Brain microvascular endothelial cell (primary cell): ENCODE results near the gene TULP4.

Experiments used
- DNase-seq: peaks from one replicate; pipeline ENCODE4 v3.0.0-alpha.2; 2020
- H3K27ac ChIP-seq: fragments of 250-450 bp; sonication (Bioruptor Pico); 2 replicates; pipeline ENCODE4 v1.5.1; 2020; ENCODE audit warnings: mild to moderate bottlenecking, moderate library complexity
- H3K27me3 ChIP-seq: fragments of 250-450 bp; sonication (Bioruptor Pico); replicated peaks from 2 replicates; pipeline ENCODE4 v1.5.1; 2020; ENCODE audit warnings: mild to moderate bottlenecking
- H3K36me3 ChIP-seq: fragments of 250-450 bp; sonication (Bioruptor Pico); replicated peaks from 2 replicates; pipeline ENCODE4 v1.5.1; 2020; ENCODE audit warnings: mild to moderate bottlenecking
- H3K4me3 ChIP-seq: 2 replicates; pipeline ENCODE4 v1.5.1; 2011; ENCODE audit warnings: low read depth, mild to moderate bottlenecking, control low read depth, low read length, moderate library complexity
- in situ Hi-C: cut with HindIII; loops from 2 replicates; pipeline ENCODE4 v1.10.0; 2017; ENCODE audit warnings: low sequenced_read_pairs, low pct_ligation_motif_present
- TF ChIP-seq, protein P1 (sequence below): IDR thresholded peaks from 2 replicates; pipeline ENCODE4 v1.5.1; 2011; ENCODE audit warnings: low read depth, mild to moderate bottlenecking, moderate library complexity, low read length, control low read depth, inconsistent platforms; ENCODE audit errors: missing control alignments

Gene TULP4

DNA sequence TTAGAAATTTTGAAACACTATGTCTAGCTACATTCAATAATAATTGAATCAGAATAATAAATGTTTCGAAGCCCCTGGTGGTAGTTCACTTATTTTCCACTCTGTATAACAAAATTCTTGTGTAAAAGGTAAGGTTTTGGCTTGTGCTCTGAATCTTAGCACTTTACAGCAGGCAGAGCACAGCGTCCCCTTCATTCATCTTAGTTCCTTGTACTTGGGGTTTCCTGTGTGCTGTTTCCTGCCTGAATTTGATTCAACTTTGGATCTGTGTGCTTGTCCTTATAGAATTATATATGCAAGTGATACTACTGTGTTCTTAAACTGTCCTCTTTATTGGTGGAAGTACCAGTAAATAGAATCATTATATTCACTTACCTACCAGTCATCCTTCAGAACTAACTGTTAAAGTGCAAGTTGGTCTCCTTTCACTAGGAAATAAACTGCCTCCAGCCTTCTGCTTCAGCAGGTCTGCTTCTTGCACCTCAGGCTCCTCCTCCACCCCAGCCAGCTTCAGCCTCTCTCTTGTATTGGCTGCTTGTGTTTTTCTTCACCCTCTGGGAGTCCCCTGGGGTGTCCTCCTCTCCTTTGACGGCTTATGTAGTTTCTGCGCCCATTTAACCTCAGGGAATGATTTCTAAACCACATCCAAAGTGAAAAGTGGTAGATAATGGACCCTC lies 28.8 kb upstream of the TULP4 start:
- Histone ChIP-seq H3K27ac (peak overlapping the region; percentile 39), H3K36me3 (no peaks in the 10 kb centered on the region), H3K27me3 (no peaks in the 10 kb centered on the region), H3K4me3 (no peak overlapping the region)
- in situ Hi-C loops = no loop called here
- peak; percentile 64 for DNase-seq
- TF ChIP-seq, protein P1, sequence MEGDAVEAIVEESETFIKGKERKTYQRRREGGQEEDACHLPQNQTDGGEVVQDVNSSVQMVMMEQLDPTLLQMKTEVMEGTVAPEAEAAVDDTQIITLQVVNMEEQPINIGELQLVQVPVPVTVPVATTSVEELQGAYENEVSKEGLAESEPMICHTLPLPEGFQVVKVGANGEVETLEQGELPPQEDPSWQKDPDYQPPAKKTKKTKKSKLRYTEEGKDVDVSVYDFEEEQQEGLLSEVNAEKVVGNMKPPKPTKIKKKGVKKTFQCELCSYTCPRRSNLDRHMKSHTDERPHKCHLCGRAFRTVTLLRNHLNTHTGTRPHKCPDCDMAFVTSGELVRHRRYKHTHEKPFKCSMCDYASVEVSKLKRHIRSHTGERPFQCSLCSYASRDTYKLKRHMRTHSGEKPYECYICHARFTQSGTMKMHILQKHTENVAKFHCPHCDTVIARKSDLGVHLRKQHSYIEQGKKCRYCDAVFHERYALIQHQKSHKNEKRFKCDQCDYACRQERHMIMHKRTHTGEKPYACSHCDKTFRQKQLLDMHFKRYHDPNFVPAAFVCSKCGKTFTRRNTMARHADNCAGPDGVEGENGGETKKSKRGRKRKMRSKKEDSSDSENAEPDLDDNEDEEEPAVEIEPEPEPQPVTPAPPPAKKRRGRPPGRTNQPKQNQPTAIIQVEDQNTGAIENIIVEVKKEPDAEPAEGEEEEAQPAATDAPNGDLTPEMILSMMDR = no peak

DNA sequence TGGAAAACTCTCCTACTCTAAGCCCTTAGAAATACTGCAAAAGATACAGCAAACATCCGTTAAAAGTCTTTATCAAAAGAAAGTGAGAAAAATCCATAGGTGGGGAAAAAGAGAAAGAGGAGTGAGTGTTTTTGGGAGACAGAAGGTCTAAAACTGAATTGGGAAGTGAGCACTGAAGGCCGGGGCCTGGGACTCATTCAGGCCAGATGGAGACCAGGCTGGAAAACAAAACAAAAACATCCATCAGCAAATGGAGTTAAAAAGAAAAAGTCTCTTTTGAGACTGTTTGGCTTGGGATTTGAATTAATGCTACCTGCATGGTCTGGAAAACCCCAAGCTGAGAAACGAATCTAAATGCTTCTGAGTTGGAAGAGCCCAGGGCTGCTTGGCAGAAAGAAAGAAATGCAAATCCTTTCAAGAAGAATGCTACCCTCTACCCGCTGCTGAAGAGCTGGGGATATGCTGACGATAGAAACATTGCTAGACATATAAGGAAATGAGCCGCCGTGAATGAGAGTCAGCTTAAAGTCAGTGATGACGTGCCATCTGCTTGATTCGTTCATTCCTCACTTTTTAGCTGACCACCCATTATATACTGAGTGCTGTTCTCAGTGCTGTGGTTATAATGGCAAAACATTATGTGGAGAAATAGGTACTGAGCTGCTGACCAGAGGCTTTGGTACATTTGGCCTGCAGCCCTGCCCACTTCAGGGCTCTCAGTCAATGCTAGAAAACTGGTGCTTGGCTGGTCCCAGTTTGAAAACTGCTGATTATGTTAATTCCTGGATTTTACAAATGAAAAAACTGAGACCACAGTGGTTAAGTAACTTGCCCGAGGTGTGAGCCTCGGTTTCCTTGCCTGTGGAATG lies 28.0 kb upstream of the TULP4 start:
- peak; percentile 82 for DNase-seq

DNA sequence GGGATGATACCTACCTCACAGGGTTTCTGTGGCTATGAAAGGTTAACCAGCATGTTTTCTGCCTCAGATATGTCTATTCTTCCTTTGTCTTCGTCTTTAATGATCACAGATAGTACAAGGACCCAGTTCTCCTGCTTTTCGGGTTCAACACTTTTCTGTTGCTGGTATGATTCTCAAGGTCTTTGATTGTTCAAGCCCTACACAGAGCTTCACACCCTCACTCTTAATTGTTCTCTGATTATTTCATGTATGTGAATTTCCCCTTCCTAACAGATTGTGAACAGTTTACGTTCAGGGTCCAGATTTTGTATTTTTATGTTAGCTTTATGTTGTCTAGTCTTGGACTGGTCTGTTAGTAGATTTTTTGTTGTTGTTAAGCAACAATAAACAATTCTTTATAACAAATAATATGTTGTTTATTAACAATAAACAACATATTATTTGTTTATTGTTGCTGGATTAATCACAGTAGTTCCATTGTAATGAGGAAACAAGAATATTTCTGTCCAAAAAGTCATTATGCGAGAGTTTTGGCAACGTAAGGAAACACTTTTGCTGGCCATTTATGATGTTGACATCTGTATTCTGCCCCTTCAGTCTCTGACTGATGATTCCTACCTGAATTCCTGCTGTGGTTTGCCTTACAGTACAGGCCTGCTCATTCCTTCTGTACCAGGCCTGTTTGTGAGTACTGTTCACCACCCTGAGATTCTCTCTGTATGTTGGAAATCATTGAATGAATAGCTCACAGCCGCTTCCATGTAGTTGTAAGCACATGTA lies 27.2 kb upstream of the TULP4 start:
- H3K36me3 ChIP-seq = no peaks in the 10 kb centered on the region
- TF ChIP-seq, protein P1 = no peak
- in situ Hi-C loops = no loop called here
- H3K4me3 ChIP-seq = no peak overlapping the region
- no peaks in the 10 kb centered on the region for H3K27me3 ChIP-seq
- H3K27ac ChIP-seq = peak overlapping the region; percentile 39
- no peak for DNase-seq

More for the DNA sequence above, 28.0 kb upstream of the TULP4 start:
- Histone ChIP-seq H3K27me3 (no peaks in the 10 kb centered on the region), H3K36me3 (no peaks in the 10 kb centered on the region), H3K4me3 (no peak overlapping the region), H3K27ac (peak overlapping the region; percentile 39)
- TF ChIP-seq, protein P1 = no peak
- in situ Hi-C loops = no loop called here

DNA sequence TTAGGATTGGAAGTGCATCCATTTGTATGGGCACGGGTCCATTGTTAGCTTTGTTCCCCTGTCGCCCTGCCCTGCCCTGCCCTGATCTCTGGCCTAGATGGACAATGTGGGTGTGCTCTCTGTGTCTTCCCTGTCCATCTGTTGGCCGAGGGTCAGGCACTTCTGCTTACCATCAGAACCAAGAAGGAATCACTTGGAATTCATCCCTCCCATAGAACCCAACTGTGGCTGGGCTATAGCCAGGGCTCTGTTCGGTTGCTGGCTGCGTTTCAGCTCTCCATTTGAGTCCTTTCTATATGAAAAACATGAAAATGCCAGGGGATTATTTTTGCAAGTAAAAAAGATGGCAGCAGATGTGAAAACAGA lies 26.6 kb upstream of the TULP4 start:
- H3K4me3 ChIP-seq = no peak overlapping the region
- in situ Hi-C loops = no loop called here
- TF ChIP-seq, protein P1 = no peak
- H3K27me3 ChIP-seq = no peaks in the 10 kb centered on the region
- no peak for DNase-seq
- no peaks in the 10 kb centered on the region for H3K36me3 ChIP-seq
- H3K27ac ChIP-seq = no peak overlapping the region

DNA sequence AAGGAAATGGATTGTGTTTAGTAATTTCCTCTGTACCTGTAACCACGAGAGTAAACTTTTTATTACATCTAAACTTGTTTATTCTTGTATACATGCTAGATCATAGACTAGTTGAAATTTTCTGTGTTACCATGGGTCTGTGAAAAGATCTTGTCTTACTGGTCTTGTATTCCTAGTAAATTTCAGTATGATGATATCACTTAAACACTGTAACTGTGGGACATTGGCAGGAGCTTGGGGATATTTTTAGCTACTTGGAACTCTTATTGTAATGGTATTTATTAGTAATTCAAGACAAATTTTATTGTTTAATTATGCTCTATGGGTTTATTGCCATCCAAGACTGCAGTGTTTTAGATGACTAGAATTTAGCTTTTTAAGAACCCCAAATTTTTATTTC lies 25.9 kb upstream of the TULP4 start:
- no peak overlapping the region for H3K27ac ChIP-seq
- TF ChIP-seq, protein P1 = no peak
- DNase-seq = peak; percentile 42
- in situ Hi-C loops = no loop called here
- no peak overlapping the region for H3K4me3 ChIP-seq
- H3K27me3 ChIP-seq = no peaks in the 10 kb centered on the region
- no peaks in the 10 kb centered on the region for H3K36me3 ChIP-seq
